Effector CD8-positive, alpha-beta T cell (primary cell): ENCODE measurements around the gene ETV3.
A peak's percentile ranks its signal among the peaks of the same experiment; 100 is the strongest.

Source experiments
- DNase-seq: peaks from one replicate; lab custom pipeline; 2025; lab: John Stamatoyannopoulos, UW

Gene ETV3

DNA sequence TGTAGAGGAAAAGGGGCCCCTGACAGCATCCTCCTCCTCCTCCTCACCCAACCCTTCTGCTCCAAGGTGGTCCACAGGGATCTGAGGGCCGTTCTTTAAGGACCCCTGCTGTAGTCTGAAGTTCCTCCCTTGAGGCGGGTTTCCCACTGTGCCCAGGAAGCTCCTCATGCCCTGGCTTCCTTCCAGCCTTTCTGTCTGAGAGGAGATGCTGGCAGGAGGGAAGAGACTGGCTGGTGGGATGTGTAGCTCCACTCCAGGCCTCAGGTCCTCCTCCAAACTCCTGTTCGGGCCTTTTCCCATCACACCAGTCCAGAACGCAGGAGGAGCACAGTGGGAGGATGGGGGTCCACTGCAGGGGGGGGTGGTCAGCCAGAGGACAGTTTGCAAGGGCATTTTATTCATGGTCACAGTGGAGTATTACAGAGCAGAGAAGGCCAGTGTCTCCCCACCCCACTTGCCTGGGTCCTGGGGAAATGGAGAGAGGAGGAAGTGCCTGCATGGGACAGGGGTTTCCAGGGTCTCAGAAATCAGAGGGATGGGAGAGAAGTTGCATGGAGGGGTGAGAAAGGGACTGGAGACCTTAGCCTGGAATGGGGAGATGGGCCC, 46.4 kb downstream of the ETV3 start:
- no peak for DNase-seq

DNA sequence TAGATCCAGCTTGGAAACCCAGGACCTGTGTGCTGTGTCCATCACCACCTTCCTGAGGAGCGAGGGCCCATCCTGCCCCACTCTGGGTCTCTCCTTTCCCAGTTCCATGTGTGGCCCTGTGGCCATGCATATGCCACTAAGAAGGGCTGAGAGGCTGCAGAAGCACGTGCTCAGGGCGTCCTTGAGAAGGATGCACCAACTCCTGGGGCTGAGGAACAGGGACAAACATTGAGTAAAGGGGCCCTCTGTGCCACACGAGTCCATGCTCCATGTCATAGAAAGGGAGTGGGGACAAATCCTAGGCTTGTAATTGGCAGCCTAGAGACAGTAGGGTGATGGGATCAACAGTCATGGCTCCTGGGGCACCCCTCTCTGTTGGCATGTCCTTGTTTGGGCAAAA, 47.0 kb downstream of the ETV3 start:
- DNase-seq: no peak

DNA sequence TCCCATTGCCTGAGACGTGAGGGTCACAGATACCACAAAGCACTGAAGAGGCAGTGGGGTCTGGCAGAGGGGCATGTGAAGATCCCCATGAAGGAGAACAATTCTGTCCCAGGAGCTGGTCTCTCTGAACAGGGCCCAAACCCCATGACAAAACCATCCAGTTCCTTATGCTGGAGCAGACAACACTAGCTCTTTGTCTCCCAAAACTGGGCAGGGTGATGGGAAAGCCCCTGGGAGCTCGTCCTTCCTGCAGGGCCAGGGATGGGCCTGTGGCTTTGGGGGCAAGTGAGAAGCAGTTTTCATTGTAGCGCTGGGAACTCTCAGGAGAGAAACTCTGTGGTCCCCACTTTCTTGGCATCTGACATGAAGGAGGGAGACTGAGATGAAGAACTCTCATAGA, 47.4 kb downstream of the ETV3 start:
- DNase-seq: no peak

DNA sequence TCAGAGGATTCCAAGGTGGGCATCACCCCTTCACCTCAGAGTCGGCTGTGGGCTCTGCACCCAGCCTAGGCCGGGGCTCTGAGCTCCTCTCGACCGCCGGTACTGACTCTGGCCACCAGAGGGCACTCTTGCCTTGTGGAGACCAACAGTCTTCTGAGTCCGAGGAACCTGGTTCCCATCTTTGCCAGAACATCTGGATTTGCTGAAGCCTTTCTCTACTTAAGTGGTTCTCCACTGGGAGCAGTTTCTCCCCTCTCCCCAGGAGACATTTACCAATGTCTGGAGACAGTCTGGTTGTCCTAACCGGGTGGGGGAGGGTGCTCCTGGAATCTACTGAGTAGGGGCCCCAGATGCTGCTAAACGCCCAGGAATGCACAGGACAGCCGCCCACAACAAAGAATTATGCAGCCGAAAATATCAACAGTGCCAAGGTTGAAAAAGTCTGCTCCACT, 48.0 kb downstream of the ETV3 start:
- peak; percentile 85 for DNase-seq

DNA sequence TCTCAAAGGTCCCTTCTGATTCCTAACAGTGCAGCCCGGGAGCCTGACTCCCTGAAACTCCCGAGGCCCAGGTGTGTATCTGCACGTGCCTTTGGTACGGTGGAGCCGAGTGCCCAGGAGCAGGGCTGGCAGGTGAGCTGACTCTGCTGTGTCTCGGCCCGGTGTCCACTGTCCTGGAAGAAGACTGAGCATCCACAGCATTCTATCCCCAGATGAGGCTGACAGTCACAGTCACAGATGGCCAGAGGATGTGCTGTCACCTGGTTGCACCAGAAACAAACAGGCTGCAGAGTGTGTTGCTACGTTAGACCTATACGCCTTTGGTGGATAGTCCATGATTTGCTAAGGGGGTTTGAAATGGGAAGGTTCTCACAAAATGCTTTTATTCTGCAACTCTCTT, 48.4 kb downstream of the ETV3 start:
- no peak for DNase-seq

DNA sequence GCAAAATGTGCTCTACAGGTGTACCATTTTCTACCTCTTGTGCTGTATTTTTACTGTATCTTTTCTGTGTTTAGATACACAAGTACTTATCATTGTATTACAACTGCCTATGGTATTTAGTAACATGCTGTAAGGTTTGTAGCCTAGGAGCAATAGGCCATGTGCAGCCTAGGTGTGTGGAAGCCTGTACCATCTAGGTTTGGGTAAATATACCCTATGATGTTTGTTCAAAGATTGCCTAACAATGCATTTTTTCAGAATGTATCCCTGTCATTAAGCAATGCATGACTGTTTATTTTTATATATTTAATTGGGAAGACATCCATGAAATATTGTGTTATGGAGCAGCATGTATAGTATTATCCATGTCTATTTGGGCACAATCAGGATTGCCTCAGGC, 49.6 kb downstream of the ETV3 start:
- no peak for DNase-seq

DNA sequence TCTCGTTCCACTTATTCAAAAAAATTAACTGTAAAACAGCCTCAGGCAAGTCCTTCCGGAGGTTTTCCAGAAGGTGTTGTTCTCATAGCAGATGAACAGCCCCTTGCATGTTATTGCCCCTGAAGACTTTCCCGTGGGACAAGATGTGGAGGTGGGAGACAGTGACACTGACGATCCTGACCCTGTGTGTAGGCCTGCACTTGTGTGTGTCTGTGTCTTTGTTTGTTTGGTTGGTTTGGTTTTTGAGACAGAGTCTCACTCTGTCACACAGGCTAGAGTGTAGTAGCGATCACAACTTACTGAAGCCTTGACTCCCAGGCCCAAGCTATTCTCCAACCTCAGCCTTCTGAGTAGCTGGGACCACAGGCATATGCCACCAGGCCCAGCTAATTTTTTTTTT, 51.2 kb downstream of the ETV3 start:
- DNase-seq: no peak

DNA sequence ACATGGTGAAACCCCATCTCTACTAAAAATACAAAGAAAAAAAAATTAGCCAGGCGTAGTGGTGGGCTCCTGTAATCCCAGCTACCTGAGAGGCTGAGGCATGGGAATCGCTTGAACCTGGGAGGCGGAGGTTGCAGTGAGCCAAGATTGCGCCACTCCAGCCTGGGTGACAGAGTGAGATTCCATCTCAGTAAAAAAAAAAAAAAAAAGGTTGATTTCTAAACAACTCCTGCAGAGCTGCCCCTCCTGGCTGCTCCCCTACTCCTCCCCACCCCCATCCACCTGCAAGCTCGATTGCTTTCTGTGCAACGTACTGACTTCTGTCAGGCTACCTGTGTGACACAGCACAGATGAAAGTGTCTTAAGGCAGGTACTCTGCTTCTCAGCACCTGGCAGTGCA, 51.9 kb downstream of the ETV3 start:
- no peak for DNase-seq

DNA sequence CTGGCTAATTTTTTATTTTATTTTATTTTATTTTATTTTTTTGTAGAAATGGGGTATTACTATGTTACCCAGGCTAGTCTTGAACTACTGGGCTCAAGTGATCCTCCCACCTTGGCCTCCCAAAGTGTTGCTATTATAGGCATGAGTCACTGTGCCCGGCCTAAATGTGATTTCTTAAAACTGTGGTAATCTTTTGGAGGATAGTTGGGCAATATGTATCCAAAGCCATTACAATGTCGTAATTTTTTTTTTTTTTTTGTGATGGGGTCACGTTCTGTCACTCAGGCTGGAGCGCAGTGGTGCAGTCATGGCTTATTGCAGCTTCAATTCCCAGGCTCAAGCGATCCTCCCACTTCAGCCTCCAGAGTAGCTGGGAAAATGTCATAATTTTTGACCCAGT, 52.8 kb downstream of the ETV3 start:
- DNase-seq: no peak

DNA sequence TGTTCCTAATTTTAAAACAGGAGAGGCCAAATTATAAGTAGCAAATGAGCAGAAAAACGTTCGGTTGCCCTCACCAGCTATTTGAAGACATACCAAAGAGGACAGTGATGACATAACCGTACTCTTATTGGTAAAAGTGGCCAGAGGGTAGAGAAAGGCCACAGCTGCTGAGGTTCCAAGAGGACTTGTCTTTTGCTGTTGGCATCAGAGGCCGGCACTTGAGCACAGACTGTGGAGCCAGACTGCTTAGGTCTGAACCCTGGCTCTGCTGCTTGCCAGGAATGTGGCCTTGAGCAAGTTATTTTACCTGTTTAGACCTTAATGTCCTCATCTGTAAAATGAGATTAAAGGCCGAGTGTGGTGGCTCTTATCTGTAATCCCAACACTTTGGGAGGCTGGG, 53.5 kb downstream of the ETV3 start:
- DNase-seq: no peak

DNA sequence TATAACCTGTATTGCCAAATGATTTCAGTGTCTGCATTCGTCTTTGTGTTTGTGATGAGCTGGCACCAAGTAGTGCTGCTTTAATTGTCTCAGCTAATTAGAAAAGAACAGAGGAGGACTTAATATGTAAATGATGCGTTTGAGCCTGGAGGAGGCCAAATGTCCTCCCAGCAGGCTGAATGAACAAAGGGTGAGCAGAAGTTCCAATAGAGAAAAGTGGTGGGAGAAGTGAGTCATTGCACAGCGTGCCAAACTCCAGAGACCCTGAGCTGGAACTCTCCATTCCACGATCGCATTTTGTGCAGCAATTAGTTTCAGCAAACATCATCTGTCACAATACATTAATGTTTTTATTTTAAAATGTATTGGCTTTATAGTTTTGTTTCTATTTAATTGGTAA, 56.5 kb downstream of the ETV3 start:
- DNase-seq: no peak

DNA sequence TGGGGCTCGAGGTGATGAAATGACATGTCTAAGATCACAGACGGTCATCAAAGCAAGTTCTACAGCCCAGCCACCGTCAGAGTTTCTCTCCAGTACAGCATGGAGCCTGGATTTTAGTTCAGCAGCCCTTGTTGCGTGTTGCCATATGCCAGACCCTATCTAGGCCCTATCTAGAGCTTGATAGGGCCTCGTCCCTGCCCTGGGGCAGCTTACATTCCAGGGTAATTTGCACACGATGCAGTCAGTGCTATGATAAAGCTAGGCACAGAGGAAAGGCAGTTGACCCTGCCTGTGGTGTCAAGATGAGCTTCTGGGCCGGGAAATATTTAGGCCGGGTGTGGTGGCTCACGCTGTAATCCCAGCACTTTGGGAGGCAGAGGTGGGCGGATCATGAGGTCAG, 57.5 kb downstream of the ETV3 start:
- no peak for DNase-seq

DNA sequence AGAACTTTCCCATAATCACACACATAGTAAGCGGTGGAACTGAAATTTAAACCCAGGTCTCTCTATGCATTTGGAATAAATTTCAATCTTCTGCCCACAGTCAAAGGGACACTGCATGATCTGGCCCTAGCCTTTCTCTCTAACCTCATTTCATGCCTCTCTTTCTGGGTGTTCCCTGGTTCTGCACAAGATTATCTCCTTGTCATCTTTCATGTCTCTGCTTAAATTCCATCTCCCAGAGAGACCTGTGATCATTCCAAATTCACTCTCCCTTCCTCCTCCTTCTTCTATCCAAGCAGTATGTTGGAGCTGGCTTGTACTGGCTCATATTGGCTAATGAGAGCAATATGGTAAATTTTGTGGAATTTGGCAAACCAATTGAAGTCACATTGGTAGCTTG, 60.8 kb downstream of the ETV3 start:
- DNase-seq: no peak

DNA sequence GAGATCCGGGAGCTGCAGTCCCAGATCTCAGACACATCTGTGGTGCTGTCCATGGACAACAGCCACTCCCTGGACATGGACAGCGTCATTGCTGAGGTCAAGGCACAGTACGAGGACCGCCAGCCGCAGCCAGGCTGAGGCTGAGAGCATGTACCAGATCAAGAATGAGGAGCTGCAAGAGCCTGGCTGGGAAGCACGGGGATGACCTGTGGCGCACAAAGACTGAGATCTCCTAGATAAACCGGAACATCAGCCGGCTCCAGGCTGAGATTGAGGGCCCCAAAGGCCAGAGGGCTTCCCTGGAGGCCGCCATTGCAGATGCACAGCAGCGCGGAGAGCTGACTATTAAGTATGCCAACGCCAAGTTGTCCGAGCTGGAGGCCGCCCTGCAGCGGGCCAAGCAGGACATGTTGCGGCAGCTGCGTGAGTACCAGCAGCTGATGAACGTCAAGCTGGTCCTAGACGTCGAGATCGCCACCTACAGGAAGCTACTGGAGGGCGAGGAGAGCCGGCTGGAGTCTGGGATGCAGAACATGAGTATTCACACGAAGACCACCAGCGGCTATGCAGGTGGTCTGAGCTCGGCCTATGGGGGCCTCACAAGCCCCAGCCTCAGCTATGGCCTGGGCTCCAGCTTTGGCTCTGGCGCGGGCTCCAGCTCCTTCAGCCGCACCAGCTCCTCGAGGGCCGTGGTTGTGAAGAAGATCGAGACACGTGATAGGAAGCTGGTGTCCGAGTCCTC, 64.1 kb downstream of the ETV3 start:
- DNase-seq: no peak
